MM.1S (cell line): ENCODE measurements around the gene PLAAT5.

ENCODE experiments used
- DNase-seq: peaks from one replicate; pipeline ENCODE4 v3.0.0-alpha.2; 2015
- H2AFZ ChIP-seq: fragments of 300-600 bp; sonication (generic); 2 replicates; pipeline ENCODE4 v1.6.0; 2016; ENCODE audit warnings: antibody characterized with exemption, low read length
- H3F3A ChIP-seq: fragments of 300-600 bp; sonication (generic); 2 replicates; pipeline ENCODE4 v1.6.1; 2016; ENCODE audit warnings: mild to moderate bottlenecking, antibody characterized with exemption, low read length, moderate library complexity, mixed read lengths; ENCODE audit not compliant: insufficient read depth
- H3K27ac ChIP-seq: fragments of 300-600 bp; sonication (generic); 2 replicates; pipeline ENCODE4 v1.5.1; 2016; ENCODE audit warnings: mild to moderate bottlenecking, low read length
- H3K27me3 ChIP-seq: fragments of 300-600 bp; sonication (generic); replicated peaks from 2 replicates; pipeline ENCODE4 v1.6.0; 2016; ENCODE audit warnings: low read length; ENCODE audit not compliant: insufficient read depth
- H3K36me3 ChIP-seq: fragments of 300-600 bp; sonication (generic); replicated peaks from 2 replicates; pipeline ENCODE4 v1.6.1; 2016; ENCODE audit warnings: mild to moderate bottlenecking, low read length, mixed read lengths; ENCODE audit not compliant: insufficient read depth
- H3K4me1 ChIP-seq: fragments of 300-600 bp; sonication (generic); 2 replicates; pipeline ENCODE4 v1.6.1; 2016; ENCODE audit warnings: low read length, mixed read lengths
- H3K4me2 ChIP-seq: fragments of 300-600 bp; sonication (generic); 2 replicates; pipeline ENCODE4 v1.6.0; 2016; ENCODE audit warnings: low read depth, low read length
- H3K4me3 ChIP-seq: fragments of 300-600 bp; sonication (generic); 2 replicates; pipeline ENCODE4 v1.5.1; 2016; ENCODE audit warnings: low read length, mixed read lengths
- H3K79me2 ChIP-seq: fragments of 300-600 bp; sonication (generic); 2 replicates; pipeline ENCODE4 v1.6.1; 2016; ENCODE audit warnings: mixed run types, low read length, mixed read lengths
- H3K9ac ChIP-seq: fragments of 300-600 bp; sonication (generic); 2 replicates; pipeline ENCODE4 v1.6.1; 2016; ENCODE audit warnings: low read length, mixed read lengths
- H3K9me2 ChIP-seq: fragments of 300-600 bp; sonication (generic); replicated peaks from 2 replicates; pipeline ENCODE4 v1.6.1; 2016; ENCODE audit warnings: mild to moderate bottlenecking, low read length, mixed read lengths; ENCODE audit not compliant: insufficient read depth
- H3K9me3 ChIP-seq: fragments of 300-600 bp; sonication (generic); replicated peaks from 2 replicates; pipeline ENCODE4 v1.6.1; 2016; ENCODE audit warnings: mild to moderate bottlenecking, low read length, mixed read lengths; ENCODE audit not compliant: insufficient read depth
- H4K20me1 ChIP-seq: fragments of 300-600 bp; sonication (generic); 2 replicates; pipeline ENCODE4 v1.6.1; 2016; ENCODE audit warnings: mild to moderate bottlenecking, low read length, moderate library complexity, mixed read lengths; ENCODE audit not compliant: insufficient read depth
- CTCF ChIP-seq: fragments of 300-600 bp; sonication (generic); IDR thresholded peaks from 2 replicates; pipeline ENCODE4 v1.5.1; 2016; ENCODE audit warnings: antibody characterized with exemption, low read length, mixed read lengths
- EZH2 ChIP-seq: fragments of 300-600 bp; sonication (generic); optimal IDR thresholded peaks from 2 replicates; pipeline ENCODE3; 2017; ENCODE audit warnings: low read depth, mild to moderate bottlenecking, antibody characterized with exemption, low read length, mixed read lengths
- EZH2phosphoT487 ChIP-seq: fragments of 300-600 bp; sonication (generic); IDR thresholded peaks from 2 replicates; pipeline ENCODE4 v1.6.1; 2018; ENCODE audit warnings: antibody characterized with exemption, low read length

PLAAT5 gene

DNA sequence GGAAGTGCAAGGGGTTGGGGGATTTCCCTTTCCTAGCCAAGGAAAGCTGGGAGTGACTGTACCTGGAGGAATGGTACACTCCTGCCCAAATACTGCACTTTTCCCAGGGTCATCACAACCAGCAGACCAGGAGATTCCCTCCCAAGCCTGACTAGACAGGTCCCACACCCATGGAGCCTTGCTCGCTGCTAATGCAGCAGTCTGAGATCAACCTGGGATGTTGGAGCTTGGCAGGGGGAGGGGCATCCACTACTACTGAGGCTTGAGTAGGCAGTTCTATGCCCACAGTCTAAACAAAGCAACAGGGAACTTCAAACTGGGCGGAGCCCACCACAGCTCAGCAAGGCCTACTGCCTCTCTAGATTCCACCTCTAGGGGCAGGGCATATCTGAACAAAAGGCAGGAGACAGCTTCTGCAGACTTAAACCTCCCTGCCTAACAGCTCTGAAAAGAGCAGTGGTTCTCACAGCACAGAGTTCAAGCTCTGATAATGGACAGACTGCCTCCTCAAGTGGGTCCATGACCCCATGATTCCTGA is 62.9 kb downstream of the PLAAT5 start:
- no peaks in the 10 kb centered on the region for H3K9me2 ChIP-seq
- no peak for DNase-seq
- no peak overlapping the region for H2AFZ ChIP-seq
- H3K4me2 ChIP-seq, result no peak overlapping the region
- H3K9me3 ChIP-seq, result no peaks in the 10 kb centered on the region
- no peaks in the 10 kb centered on the region for H3F3A ChIP-seq
- no peak overlapping the region for H3K9ac ChIP-seq
- no peaks in the 10 kb centered on the region for H3K79me2 ChIP-seq
- H4K20me1 ChIP-seq, result no peaks in the 10 kb centered on the region
- no peaks in the 10 kb centered on the region for H3K4me1 ChIP-seq
- TF ChIP-seq EZH2phosphoT487, result no peak
- TF ChIP-seq CTCF, result no peak
- TF ChIP-seq EZH2, result no peak
- H3K27me3 ChIP-seq, result no peaks in the 10 kb centered on the region
- no peak overlapping the region for H3K27ac ChIP-seq
- H3K4me3 ChIP-seq, result no peak overlapping the region
- H3K36me3 ChIP-seq, result no peaks in the 10 kb centered on the region

DNA sequence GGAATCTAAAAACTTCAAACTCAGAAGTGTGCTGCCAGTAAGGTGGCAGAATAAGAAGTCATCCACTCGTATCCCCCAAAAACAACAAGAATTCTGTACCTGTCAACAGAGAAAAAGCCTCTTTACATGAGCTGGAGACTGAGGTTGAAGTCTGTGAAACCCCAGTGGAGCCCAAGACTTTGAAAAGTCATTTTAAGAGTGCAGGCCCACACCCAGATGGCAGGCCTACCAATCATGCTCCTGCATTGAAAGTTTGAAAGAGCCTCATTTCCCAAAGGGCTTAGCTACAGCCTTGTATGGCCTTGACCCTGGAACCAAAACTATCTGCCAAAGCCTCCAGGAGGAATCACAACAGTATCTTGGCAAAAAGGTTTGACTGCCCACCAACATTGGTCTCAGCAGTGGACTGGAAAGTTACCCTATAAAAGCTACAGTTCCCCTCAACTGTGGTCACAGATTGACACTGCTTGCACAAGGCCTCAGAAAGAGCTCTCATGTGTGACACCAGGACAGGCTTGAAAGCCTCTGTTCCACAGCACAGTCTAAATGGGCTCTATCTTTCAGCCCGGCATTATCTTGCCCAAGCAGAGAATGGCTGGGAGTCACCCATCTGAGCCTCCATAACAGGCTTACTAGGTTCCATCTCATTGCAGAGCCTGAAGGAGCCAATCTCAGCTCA is 73.7 kb downstream of the PLAAT5 start:
- Histone ChIP-seq H2AFZ (no peak overlapping the region), H3K27ac (no peak overlapping the region), H3K4me1 (no peaks in the 10 kb centered on the region), H3K4me3 (no peak overlapping the region), H3K4me2 (no peak overlapping the region), H4K20me1 (no peaks in the 10 kb centered on the region), H3K36me3 (no peaks in the 10 kb centered on the region), H3K79me2 (no peaks in the 10 kb centered on the region), H3K9me3 (no peaks in the 10 kb centered on the region), H3F3A (no peaks in the 10 kb centered on the region), H3K27me3 (no peaks in the 10 kb centered on the region), H3K9me2 (no peaks in the 10 kb centered on the region), H3K9ac (no peak overlapping the region)
- no peak for DNase-seq
- TF ChIP-seq EZH2, result no peak
- no peak for TF ChIP-seq CTCF
- TF ChIP-seq EZH2phosphoT487, result no peak
